Suprapubic skin (tissue), 4 donors: Measurements from ENCODE around the gene MCF2L.

Experiments used
- CTCF ChIP-seq, 2 donors: fragments of 200-600 bp in 1 of 2; fragments of 450-650 bp in 1 of 2; sonication (generic) in 1 of 2; IDR thresholded peaks; one replicate each; pipeline ENCODE4 v1.5.1; 2016 to 2019; ENCODE audit warnings: antibody characterized with exemption in 2 of 2, mild to moderate bottlenecking in 1 of 2, moderate library complexity in 1 of 2
- POLR2A ChIP-seq, 2 donors: fragments of 450-650 bp; IDR thresholded peaks; one replicate each; pipeline ENCODE4 v1.6.1; 2017; ENCODE audit warnings: antibody characterized with exemption in 2 of 2, mild to moderate bottlenecking in 2 of 2, moderate library complexity in 2 of 2
- POLR2AphosphoS5 ChIP-seq, 3 donors: sonication (generic); formaldehyde crosslinking; IDR thresholded peaks; one replicate each; pipeline ENCODE4 v1.6.1; 2017; ENCODE audit warnings: antibody characterized with exemption in 3 of 3

GRCh38 chr13:113090806-113091205, 121.8 kb downstream of the MCF2L start:
- no peak for TF ChIP-seq CTCF (IDR thresholded peaks at IDR 0.05)
- no peak for TF ChIP-seq POLR2AphosphoS5 (IDR thresholded peaks at IDR 0.05)
- TF ChIP-seq POLR2A (IDR thresholded peaks at IDR 0.05): no peak
